ENCODE measurements around the gene EXOC2.
A peak's percentile ranks its signal among the peaks of the same experiment; 100 is the strongest.

EXOC2 gene, protein sequence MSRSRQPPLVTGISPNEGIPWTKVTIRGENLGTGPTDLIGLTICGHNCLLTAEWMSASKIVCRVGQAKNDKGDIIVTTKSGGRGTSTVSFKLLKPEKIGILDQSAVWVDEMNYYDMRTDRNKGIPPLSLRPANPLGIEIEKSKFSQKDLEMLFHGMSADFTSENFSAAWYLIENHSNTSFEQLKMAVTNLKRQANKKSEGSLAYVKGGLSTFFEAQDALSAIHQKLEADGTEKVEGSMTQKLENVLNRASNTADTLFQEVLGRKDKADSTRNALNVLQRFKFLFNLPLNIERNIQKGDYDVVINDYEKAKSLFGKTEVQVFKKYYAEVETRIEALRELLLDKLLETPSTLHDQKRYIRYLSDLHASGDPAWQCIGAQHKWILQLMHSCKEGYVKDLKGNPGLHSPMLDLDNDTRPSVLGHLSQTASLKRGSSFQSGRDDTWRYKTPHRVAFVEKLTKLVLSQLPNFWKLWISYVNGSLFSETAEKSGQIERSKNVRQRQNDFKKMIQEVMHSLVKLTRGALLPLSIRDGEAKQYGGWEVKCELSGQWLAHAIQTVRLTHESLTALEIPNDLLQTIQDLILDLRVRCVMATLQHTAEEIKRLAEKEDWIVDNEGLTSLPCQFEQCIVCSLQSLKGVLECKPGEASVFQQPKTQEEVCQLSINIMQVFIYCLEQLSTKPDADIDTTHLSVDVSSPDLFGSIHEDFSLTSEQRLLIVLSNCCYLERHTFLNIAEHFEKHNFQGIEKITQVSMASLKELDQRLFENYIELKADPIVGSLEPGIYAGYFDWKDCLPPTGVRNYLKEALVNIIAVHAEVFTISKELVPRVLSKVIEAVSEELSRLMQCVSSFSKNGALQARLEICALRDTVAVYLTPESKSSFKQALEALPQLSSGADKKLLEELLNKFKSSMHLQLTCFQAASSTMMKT

DNA sequence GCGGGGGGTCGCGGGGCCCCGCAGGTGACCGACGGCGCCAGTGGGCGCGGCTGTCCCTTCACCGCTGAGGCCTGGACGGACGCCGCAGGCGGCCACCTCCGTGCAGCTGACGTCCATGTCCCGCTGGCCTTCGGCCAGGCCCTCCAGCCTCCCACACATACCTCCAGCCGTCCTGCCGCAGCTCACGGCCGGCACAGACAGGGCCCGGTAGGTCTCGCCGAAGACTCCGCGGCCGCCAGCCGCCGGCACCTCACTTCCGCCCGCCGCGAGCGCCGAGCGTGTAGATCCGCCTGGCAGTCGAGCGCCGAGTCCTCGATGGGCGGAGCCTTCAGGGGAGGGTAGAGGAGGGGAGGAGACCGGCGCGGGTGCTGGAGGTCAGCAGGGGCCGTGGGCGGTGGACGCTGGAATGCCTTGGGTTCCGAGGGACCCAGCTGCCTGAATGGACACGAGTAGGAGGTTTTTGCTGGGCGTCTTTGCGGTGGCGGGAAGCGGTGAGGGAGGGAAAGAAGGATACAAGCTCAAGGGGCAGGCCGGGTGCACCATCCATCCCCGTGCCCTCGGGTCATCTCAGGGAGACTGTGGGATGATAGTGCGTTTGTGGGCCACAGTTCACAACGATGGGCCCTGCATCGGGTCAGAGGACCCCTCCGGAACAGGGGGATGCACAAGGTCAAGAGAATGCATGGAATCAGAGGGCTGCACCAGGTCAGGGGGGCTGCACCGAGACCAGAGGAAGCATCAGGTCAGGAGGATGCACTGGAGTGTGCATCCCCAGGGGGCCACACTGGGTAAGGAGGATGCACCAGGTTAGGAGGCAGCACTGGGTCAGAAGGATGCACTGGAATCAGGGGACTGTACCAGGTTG is at the start of gene EXOC2:
Gene EXOC2 (minus strand): TSS at position 282 of the 865 bp plus-strand sequence. CDS start 55,321 bp downstream, outside the sequence.
- TF ChIP-seq, protein P1, sequence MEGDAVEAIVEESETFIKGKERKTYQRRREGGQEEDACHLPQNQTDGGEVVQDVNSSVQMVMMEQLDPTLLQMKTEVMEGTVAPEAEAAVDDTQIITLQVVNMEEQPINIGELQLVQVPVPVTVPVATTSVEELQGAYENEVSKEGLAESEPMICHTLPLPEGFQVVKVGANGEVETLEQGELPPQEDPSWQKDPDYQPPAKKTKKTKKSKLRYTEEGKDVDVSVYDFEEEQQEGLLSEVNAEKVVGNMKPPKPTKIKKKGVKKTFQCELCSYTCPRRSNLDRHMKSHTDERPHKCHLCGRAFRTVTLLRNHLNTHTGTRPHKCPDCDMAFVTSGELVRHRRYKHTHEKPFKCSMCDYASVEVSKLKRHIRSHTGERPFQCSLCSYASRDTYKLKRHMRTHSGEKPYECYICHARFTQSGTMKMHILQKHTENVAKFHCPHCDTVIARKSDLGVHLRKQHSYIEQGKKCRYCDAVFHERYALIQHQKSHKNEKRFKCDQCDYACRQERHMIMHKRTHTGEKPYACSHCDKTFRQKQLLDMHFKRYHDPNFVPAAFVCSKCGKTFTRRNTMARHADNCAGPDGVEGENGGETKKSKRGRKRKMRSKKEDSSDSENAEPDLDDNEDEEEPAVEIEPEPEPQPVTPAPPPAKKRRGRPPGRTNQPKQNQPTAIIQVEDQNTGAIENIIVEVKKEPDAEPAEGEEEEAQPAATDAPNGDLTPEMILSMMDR (IDR thresholded peaks at IDR 0.05; ENCODE audit: low read depth, low read length), result no peak
- peak within 1 kb of the TSS; percentile 86 for H3K4me3 ChIP-seq (ENCODE audit: low read depth, low read length)

DNA sequence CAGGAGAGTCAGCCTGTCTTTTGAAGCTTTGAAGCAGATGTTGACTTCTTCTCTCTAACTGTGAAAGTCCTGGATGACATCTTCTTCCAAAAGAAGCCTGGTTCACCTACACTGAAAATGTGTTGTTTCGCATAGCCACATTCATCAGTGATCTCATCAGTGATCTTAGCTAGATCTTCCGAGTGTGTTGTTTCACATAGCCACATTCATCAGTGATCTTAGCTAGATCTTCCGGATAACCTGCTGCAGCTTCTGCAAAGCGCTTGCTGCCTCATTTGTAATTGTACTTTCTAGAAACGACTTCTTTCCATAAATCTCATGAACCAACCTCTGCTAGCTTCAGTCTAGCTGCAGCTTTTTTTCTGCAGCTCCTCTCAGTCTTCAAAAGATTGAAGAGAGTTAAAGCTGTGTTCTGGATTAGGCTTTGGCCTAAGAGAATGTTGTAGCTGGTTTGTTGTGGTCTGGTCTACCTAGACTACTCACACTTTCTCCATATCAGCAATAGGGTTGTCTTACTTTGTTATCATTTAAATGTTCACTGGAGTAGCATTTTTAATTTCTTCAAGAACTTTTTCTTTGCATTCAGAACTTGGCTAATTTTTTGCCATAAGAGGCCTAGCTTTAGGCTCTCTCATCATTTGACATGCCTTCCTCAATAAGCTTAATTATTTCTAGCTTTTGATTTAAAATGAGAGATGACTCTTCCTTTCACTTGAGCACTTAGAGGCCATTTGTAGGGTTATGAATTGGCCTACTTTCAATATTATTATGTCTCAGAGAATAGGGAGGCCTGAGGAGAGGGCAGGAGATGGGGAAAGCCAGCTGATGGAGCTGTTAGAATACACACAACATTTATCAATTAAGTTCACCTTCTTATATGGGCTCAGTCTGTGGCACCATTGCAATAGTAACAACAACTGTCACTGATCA is 48.7 kb upstream of the EXOC2 start:
- TF ChIP-seq, protein P1 (IDR thresholded peaks at IDR 0.05; ENCODE audit: low read depth, low read length), result no peak
- no peak overlapping the region for H3K4me3 ChIP-seq (ENCODE audit: low read depth, low read length)

DNA sequence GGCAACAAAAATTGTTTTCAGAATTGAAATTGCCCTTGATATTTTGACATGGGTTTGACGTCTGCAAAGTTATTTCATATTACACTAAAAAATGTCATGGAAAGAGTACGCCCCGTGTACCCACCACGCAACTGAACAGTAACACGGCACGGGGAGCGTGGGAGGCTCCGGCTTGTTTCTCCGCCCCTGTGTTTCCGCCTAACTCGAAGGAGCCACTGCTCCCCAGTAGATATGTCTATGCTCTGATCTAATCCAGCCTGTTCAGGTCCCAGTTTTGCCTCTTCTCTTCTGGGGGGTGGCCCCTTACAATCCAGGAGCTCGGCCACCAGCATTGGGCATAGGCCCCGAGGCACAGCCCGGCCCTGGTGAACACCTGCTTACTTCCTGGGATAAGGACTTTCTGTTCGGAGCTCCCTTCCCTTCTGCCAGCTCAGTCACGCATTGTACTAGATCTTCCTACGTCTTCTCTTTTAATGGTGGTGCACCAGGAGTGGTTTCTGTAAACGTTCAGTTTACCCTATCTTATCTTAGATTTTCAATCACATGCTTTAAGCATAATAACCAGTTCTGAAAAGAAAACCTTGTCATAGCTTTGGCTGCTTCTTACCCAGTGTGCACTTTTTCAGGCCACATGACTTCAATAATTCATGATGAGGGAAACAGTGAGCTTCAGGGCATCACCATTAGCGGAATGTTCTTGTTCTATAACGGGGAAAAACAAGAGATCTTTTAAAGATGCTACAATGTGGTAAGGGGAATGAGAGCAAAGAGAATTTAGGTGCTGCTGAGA is 43.9 kb upstream of the EXOC2 start:
- no peak overlapping the region for H3K4me3 ChIP-seq (ENCODE audit: low read depth, low read length)
- TF ChIP-seq, protein P1 (IDR thresholded peaks at IDR 0.05; ENCODE audit: low read depth, low read length), result no peak

DNA sequence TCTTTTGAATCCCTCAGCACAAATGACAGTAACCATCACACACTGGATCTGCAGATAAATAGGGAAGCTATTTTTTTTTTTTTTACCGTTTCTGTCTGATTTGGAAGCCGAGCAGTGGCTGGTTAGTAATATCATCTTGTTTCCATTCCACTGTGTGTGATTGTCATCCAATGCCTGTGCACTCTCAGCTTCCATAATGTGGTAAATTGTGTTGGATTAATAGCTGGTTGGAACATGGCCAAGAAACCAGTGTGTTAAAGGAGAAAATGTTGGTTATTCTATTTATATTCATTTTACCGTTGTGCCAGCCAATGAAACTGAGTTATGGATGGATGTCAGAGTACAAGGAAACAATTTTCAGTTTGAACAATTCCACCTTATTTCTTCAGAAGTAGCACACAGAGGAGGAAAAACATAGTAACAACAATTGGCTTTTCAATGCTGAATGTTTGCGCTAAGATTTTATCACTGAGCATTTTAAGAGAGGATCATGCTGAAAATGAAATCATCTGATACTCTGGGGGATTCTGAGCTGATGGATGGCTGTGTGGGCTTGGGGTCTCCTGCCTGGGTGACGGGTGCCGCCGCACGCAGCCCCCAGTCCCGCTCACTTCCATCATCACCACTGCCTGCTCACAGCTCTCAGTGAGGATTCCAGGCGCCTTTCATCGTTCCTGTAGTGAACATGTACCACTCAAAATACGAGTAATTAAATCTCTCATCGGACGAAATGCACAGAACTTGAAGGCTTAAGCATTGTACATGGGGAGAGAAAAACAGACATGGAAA is 40.7 kb upstream of the EXOC2 start:
- no peak overlapping the region for H3K4me3 ChIP-seq (ENCODE audit: low read depth, low read length)
- TF ChIP-seq, protein P1 (IDR thresholded peaks at IDR 0.05; ENCODE audit: low read depth, low read length), result no peak

DNA sequence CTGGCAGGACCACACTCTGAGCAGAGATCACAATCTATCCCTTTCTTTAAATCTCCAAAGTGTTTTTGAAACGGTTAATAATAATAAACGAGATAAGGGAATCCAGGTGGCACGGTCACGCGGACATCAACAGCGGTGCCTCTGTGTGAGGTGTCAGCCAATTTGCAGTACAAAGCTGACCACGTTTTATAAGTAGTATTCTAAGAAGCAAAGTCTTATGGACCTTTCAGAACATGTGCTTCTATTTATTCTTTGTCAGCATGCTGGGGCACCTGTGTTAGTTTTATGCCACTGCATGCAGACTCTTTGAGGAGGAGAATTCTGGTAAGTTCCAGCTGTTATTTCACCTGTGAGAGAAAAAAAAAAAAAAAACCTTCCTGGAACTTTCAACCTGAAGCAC is 39.0 kb upstream of the EXOC2 start:
- TF ChIP-seq, protein P1 (IDR thresholded peaks at IDR 0.05; ENCODE audit: low read depth, low read length), result no peak
- H3K4me3 ChIP-seq (ENCODE audit: low read depth, low read length), result no peak overlapping the region

Measured in WI38 (cell line).